Stimulated activated CD4-positive, alpha-beta T cell treated with anti-CD3 and anti-CD28 coated beads, Interleukin-4, amount 100 ng/mL, for 1 hour (primary cell): Measurements from ENCODE around the gene MAPK7.

Experiments used
- DNase-seq: peaks from one replicate; pipeline ENCODE4 v3.0.0-alpha.2; 2020

The MAPK7 gene

GRCh38 chr17:19424934-19425868 is 46.9 kb downstream of the MAPK7 start:
- no peak for DNase-seq

GRCh38 chr17:19426631-19427030 is 48.3 kb downstream of the MAPK7 start:
- no peak for DNase-seq

GRCh38 chr17:19431691-19432090 is 53.4 kb downstream of the MAPK7 start:
- DNase-seq, result no peak
